Muscle of leg (tissue), 11 donors: ENCODE measurements around the gene DNTT. TPM values are rescaled to one million over a fixed set of nuclear protein-coding genes. Genes with fewer than 3 reads are reported as not detected.

ENCODE experiments used
- DNase-seq: peaks from one replicate; pipeline ENCODE4 v3.0.0; 2013
- H3K27ac ChIP-seq: one replicate; pipeline ENCODE4 v1.5.1; 2013; ENCODE audit warnings: mild to moderate bottlenecking, low read length, control low read depth
- H3K27me3 ChIP-seq: one replicate; pipeline ENCODE4 v1.6.1; 2013; ENCODE audit warnings: low read length; ENCODE audit not compliant: control insufficient read depth, insufficient read depth
- H3K36me3 ChIP-seq: one replicate; pipeline ENCODE4 v1.6.1; 2013; ENCODE audit warnings: low read length; ENCODE audit not compliant: control insufficient read depth, insufficient read depth
- H3K4me1 ChIP-seq: one replicate; pipeline ENCODE4 v1.6.1; 2013; ENCODE audit warnings: low read length; ENCODE audit not compliant: control insufficient read depth, insufficient read depth
- H3K4me3 ChIP-seq: one replicate; pipeline ENCODE4 v1.5.1; 2013; ENCODE audit warnings: low read length, control low read depth
- H3K9me3 ChIP-seq: replicated peaks from 2 replicates; pipeline ENCODE4 v1.6.1; 2013; ENCODE audit warnings: low read depth, low read length; ENCODE audit not compliant: control insufficient read depth
- WGBS: methylation state at CpG from one replicate; pipeline ENCODE4 v1.1.5; 2013; ENCODE audit warnings: missing lambda C conversion rate; ENCODE audit not compliant: insufficient coverage; 5-methylcytosine and 5-hydroxymethylcytosine counted together
- polyA plus RNA-seq, 8 donors: library from polyadenylated mRNA; unstranded; fragments of 120-200 nt; gene quantifications; one replicate each; pipeline versions ENCODE4 v1.2.1 to v1.2.3, GENCODE V29; 2013; ENCODE audit warnings: inconsistent platforms in 1 of 8, low replicate concordance in 1 of 8; ENCODE audit not compliant: insufficient read length in 8 of 8, insufficient read depth in 1 of 8
- total RNA-seq: library from RNA; stranded (reverse); fragments of 120-200 nt; gene quantifications from one replicate; pipeline ENCODE4 v1.2.4, GENCODE V29; 2013

The DNTT gene
- total and polyA plus RNA-seq, 9 donors: 0.08 to 0.39 (median 0.15) TPM; not detected in 1

GRCh38 chr10:96324447-96324846 lies 20.2 kb downstream of the DNTT start:
- WGBS: 75% methylated on average over 2 of the region's 2 CpGs

GRCh38 chr10:96325719-96326373 lies 21.6 kb downstream of the DNTT start:
- DNase-seq: no peak
- Histone ChIP-seq H3K27me3 (peaks cover 13% of the 10 kb centered on the region), H3K4me1 (no peaks in the 10 kb centered on the region), H3K36me3 (no peaks in the 10 kb centered on the region), H3K9me3 (no peaks in the 10 kb centered on the region), H3K27ac (no peak overlapping the region), H3K4me3 (no peak overlapping the region)
- no CpG with 5 or more reads among the region's 4 CpGs for WGBS

More at GRCh38 chr10:96324447-96324846, 20.2 kb downstream of the DNTT start:
- no peaks in the 10 kb centered on the region for H3K36me3 ChIP-seq
- no peak overlapping the region for H3K27ac ChIP-seq
- peaks cover 10% of the 10 kb centered on the region for H3K27me3 ChIP-seq
- H3K9me3 ChIP-seq: no peaks in the 10 kb centered on the region
- no peaks in the 10 kb centered on the region for H3K4me1 ChIP-seq
- no peak for DNase-seq
- no peak overlapping the region for H3K4me3 ChIP-seq

GRCh38 chr10:96327462-96327861 lies 23.2 kb downstream of the DNTT start:
- no peak overlapping the region for H3K27ac ChIP-seq
- no peaks in the 10 kb centered on the region for H3K9me3 ChIP-seq
- no peaks in the 10 kb centered on the region for H3K36me3 ChIP-seq
- 75% methylated on average over 6 of the region's 7 CpGs for WGBS
- H3K4me3 ChIP-seq: no peak overlapping the region
- H3K4me1 ChIP-seq: no peaks in the 10 kb centered on the region
- DNase-seq: no peak
- H3K27me3 ChIP-seq: peaks cover 11% of the 10 kb centered on the region

- H3K9me3 ChIP-seq: no peaks in the 10 kb centered on the region
- no CpG with 5 or more reads among the region's 1 CpG for WGBS
- no peak overlapping the region for H3K27ac ChIP-seq
- DNase-seq: no peak
- no peaks in the 10 kb centered on the region for H3K36me3 ChIP-seq
- peaks cover 7% of the 10 kb centered on the region for H3K27me3 ChIP-seq
- H3K4me1 ChIP-seq: no peaks in the 10 kb centered on the region
- no peak overlapping the region for H3K4me3 ChIP-seq
Measured at GRCh38 chr10:96333101-96333500, 28.9 kb downstream of the DNTT start.

GRCh38 chr10:96334616-96335526 lies 30.6 kb downstream of the DNTT start:
- Histone ChIP-seq H3K4me3 (no peak overlapping the region), H3K27me3 (peaks cover 2% of the 10 kb centered on the region), H3K9me3 (no peaks in the 10 kb centered on the region), H3K4me1 (no peaks in the 10 kb centered on the region), H3K27ac (no peak overlapping the region), H3K36me3 (no peaks in the 10 kb centered on the region)
- 20% methylated on average over 3 of the region's 5 CpGs for WGBS
- DNase-seq: peak; percentile 26

- DNase-seq: no peak
- no peaks in the 10 kb centered on the region for H3K4me1 ChIP-seq
- no peaks in the 10 kb centered on the region for H3K36me3 ChIP-seq
- no peaks in the 10 kb centered on the region for H3K9me3 ChIP-seq
- peaks cover 2% of the 10 kb centered on the region for H3K27me3 ChIP-seq
- H3K4me3 ChIP-seq: no peak overlapping the region
- no CpG with 5 or more reads among the region's 2 CpGs for WGBS
- H3K27ac ChIP-seq: no peak overlapping the region
Measured at GRCh38 chr10:96337106-96337505, 32.9 kb downstream of the DNTT start.

- Histone ChIP-seq H3K27ac (no peak overlapping the region), H3K9me3 (no peaks in the 10 kb centered on the region), H3K27me3 (peaks cover 2% of the 10 kb centered on the region), H3K36me3 (no peaks in the 10 kb centered on the region), H3K4me3 (no peak overlapping the region), H3K4me1 (no peaks in the 10 kb centered on the region)
- DNase-seq: no peak
- WGBS: 17% methylated on average over 1 of the region's 5 CpGs
Measured at GRCh38 chr10:96338279-96338925, 34.2 kb downstream of the DNTT start.

- H3K27me3 ChIP-seq: no peaks in the 10 kb centered on the region
- no peaks in the 10 kb centered on the region for H3K9me3 ChIP-seq
- no CpG with 5 or more reads among the region's 4 CpGs for WGBS
- DNase-seq: no peak
- H3K27ac ChIP-seq: no peak overlapping the region
- no peaks in the 10 kb centered on the region for H3K4me1 ChIP-seq
- no peaks in the 10 kb centered on the region for H3K36me3 ChIP-seq
- H3K4me3 ChIP-seq: no peak overlapping the region
Measured at GRCh38 chr10:96339383-96339782, 35.1 kb downstream of the DNTT start.

- WGBS: 83% methylated on average over 1 of the region's 7 CpGs
- no peak overlapping the region for H3K4me3 ChIP-seq
- H3K27me3 ChIP-seq: no peaks in the 10 kb centered on the region
- peak; percentile 52 for DNase-seq
- H3K4me1 ChIP-seq: no peaks in the 10 kb centered on the region
- H3K36me3 ChIP-seq: no peaks in the 10 kb centered on the region
- no peaks in the 10 kb centered on the region for H3K9me3 ChIP-seq
- no peak overlapping the region for H3K27ac ChIP-seq
Measured at GRCh38 chr10:96339956-96340904, 36.0 kb downstream of the DNTT start.
